ENCODE measurements around the gene OSBPL2. TPM values are rescaled to one million over a fixed set of nuclear protein-coding genes. Genes with fewer than 3 reads are reported as not detected.

OSBPL2 gene
- total RNA-seq, 1 experiment from 2014 or later, result 49.5 TPM

DNA sequence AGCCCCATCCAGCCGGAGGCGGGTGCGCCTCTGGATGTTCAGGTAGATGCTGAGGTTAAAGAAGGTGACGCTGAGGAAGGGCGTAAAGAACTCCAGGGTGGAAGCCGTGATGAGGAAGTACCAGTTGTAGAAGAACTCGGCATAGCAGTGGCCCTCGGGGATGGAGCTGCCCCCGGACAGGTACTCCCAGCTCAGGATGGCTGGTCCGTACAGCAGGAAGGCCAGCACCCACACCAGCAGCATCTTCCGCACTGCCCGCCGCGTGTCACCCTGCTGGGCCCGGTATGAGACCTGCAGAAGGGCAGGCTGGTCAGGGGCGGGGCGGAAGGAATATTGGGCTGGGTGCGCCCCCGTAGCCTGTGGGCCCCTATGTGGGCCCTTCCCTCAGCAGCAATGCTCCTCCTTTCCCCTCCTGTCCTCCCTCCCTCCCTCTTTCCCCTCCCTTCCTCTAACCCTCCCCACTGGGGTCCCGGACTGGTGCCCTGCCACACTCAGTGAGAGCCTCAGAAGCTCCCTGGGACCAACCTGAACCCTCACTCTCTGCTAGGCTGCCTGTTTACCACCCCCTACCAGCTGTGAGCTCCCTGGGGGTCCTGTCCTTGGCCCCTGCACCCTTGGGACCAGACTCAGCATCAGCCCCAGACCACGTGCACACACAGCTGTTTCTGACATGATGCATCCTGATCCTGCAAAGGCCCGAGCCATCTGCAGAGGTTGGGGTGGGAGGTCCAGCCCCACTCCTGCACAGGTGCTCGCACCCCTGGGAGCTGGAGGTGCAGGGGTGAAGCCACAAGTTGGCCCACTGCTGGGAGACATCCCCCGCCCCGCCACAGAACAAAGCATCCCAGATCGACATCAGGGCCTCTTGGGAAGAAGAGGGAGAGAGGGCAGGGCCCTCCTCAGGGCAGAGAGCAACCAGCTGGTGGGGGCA lies 21.4 kb upstream of the OSBPL2 start (continued):
- TF ChIP-seq SP1 (CRISPR knock-in tag; conservative IDR thresholded peaks at IDR 0.05) (no peak), ZNF416 (CRISPR knock-in tag; IDR thresholded peaks at IDR 0.05) (no peak), NR1H2 (CRISPR knock-in tag; IDR thresholded peaks at IDR 0.05) (no peak), SMAD4 (CRISPR knock-in tag; IDR thresholded peaks at IDR 0.05) (no peak), FOXP1 (CRISPR knock-in tag; IDR thresholded peaks at IDR 0.05; ENCODE audit: borderline replicate concordance) (no peak), TEAD1 (CRISPR knock-in tag; IDR thresholded peaks at IDR 0.05) (no peak), NR2C2 (CRISPR knock-in tag; IDR thresholded peaks at IDR 0.05) (no peak), JUN (CRISPR knock-in tag; IDR thresholded peaks at IDR 0.05) (no peak)

DNA sequence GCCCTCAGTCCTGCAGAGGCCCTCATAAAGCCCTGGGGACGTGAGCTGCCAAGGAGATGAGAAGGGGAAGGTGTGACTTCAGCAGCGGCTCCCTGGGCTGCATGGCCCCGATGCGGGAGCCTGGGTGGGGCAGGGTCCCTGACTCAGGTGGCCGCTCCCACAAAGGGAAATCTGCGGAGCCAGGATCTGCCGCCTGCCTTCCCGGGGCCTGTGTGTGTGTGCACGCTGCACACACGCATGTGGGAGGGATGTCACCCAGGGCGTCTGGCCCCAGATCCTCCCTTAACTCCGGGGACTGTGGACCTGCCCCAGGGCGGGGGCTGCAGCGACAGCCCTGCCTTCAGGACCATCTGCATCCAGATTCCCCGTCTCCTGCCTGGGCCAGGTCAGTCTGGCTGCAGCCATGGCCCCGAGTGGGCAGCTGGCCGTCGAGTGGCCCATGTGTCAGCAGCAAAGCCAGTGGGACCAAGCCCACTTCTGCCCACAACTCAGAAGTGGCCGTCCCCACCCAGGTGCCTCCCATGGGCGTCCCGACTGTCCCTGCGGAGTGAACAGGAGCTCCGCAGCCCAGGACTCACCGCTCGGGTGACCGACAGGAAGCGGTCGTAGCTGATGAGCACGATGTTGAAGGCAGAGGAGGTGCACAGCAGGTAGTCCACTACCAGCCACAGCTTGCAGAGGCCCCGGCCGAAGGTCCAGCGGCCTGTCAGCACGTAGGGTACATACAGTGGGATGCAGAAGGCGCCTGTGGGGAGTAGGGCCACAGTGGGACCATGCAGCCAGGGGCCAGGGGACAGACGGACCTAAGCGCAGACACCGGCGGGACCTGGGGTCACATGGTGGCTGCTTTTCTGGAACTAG lies 20.2 kb upstream of the OSBPL2 start:
- peaks cover 38% of the 10 kb centered on the region for H3K27me3 Mint-ChIP-seq (ENCODE audit: low read depth)
- no peak for DNase-seq (ENCODE audit: low spot score)
- POLR2A ChIA-PET, result no interaction called here
- H3K27ac Mint-ChIP-seq, result no peak overlapping the region
- no peaks in the 10 kb centered on the region for H3K36me3 Mint-ChIP-seq
- CTCF ChIA-PET, result interaction anchor here (1.1 to 2.2 kb wide), 5 partner anchors 9 to 151 kb away, joined by 3 to 6 read pairs (median 3); no protein-coding TSS in a partner anchor
- TF ChIP-seq, protein P1, sequence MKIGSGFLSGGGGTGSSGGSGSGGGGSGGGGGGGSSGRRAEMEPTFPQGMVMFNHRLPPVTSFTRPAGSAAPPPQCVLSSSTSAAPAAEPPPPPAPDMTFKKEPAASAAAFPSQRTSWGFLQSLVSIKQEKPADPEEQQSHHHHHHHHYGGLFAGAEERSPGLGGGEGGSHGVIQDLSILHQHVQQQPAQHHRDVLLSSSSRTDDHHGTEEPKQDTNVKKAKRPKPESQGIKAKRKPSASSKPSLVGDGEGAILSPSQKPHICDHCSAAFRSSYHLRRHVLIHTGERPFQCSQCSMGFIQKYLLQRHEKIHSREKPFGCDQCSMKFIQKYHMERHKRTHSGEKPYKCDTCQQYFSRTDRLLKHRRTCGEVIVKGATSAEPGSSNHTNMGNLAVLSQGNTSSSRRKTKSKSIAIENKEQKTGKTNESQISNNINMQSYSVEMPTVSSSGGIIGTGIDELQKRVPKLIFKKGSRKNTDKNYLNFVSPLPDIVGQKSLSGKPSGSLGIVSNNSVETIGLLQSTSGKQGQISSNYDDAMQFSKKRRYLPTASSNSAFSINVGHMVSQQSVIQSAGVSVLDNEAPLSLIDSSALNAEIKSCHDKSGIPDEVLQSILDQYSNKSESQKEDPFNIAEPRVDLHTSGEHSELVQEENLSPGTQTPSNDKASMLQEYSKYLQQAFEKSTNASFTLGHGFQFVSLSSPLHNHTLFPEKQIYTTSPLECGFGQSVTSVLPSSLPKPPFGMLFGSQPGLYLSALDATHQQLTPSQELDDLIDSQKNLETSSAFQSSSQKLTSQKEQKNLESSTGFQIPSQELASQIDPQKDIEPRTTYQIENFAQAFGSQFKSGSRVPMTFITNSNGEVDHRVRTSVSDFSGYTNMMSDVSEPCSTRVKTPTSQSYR (CRISPR knock-in tag; IDR thresholded peaks at IDR 0.05), result no peak
- no peak for TF ChIP-seq JAZF1 (CRISPR knock-in tag; IDR thresholded peaks at IDR 0.05)
- no peak for TF ChIP-seq ETV6 (CRISPR knock-in tag; IDR thresholded peaks at IDR 0.05)
- TF ChIP-seq, protein P2, sequence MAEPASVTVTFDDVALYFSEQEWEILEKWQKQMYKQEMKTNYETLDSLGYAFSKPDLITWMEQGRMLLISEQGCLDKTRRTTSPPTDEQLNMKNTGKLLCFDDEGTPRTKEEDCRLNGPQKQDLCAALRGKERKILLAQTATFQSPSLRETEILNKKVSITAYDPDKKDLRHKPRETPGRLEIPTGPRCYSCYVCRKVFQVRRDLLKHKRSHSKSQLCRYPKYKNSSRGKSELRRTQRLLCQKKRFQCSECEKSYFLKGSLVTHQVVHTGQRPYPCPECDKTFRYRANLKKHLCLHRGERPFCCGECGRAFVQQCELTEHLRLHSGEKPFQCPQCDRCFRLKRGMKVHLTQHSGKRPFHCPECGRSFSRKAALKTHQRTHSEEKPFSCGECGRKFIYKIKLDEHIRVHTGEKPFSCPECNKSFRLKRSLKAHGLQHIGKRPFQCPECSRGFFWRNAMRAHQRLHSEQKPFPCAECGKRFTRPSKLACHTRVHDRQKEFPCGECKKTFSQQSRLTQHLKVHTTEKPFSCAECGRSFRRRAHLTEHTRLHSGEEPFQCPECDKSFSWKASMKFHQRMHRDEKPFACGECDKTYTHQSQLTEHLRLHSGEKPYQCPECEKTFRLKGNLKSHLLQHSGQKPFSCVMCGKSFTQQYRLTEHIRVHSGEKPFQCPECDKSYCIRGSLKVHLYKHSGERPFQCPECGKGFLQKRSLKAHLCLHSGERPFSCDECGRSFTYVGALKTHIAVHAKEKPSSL (CRISPR knock-in tag; conservative IDR thresholded peaks at IDR 0.05), result no peak
- no peak for TF ChIP-seq MYBL2 (CRISPR knock-in tag; IDR thresholded peaks at IDR 0.05)
- no peak for TF ChIP-seq RELA (CRISPR knock-in tag; IDR thresholded peaks at IDR 0.05; ENCODE audit: borderline replicate concordance)
- no peak for TF ChIP-seq TCF7 (CRISPR knock-in tag; IDR thresholded peaks at IDR 0.05; ENCODE audit: low read depth)
- TF ChIP-seq ZNF416 (CRISPR knock-in tag; IDR thresholded peaks at IDR 0.05), result no peak
- TF ChIP-seq, protein P3, sequence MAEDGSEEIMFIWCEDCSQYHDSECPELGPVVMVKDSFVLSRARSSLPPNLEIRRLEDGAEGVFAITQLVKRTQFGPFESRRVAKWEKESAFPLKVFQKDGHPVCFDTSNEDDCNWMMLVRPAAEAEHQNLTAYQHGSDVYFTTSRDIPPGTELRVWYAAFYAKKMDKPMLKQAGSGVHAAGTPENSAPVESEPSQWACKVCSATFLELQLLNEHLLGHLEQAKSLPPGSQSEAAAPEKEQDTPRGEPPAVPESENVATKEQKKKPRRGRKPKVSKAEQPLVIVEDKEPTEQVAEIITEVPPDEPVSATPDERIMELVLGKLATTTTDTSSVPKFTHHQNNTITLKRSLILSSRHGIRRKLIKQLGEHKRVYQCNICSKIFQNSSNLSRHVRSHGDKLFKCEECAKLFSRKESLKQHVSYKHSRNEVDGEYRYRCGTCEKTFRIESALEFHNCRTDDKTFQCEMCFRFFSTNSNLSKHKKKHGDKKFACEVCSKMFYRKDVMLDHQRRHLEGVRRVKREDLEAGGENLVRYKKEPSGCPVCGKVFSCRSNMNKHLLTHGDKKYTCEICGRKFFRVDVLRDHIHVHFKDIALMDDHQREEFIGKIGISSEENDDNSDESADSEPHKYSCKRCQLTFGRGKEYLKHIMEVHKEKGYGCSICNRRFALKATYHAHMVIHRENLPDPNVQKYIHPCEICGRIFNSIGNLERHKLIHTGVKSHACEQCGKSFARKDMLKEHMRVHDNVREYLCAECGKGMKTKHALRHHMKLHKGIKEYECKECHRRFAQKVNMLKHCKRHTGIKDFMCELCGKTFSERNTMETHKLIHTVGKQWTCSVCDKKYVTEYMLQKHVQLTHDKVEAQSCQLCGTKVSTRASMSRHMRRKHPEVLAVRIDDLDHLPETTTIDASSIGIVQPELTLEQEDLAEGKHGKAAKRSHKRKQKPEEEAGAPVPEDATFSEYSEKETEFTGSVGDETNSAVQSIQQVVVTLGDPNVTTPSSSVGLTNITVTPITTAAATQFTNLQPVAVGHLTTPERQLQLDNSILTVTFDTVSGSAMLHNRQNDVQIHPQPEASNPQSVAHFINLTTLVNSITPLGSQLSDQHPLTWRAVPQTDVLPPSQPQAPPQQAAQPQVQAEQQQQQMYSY (CRISPR knock-in tag; IDR thresholded peaks at IDR 0.05), result no peak
- TF ChIP-seq, protein P4, sequence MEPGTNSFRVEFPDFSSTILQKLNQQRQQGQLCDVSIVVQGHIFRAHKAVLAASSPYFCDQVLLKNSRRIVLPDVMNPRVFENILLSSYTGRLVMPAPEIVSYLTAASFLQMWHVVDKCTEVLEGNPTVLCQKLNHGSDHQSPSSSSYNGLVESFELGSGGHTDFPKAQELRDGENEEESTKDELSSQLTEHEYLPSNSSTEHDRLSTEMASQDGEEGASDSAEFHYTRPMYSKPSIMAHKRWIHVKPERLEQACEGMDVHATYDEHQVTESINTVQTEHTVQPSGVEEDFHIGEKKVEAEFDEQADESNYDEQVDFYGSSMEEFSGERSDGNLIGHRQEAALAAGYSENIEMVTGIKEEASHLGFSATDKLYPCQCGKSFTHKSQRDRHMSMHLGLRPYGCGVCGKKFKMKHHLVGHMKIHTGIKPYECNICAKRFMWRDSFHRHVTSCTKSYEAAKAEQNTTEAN (CRISPR knock-in tag; IDR thresholded peaks at IDR 0.05), result no peak
- TF ChIP-seq, protein P5, sequence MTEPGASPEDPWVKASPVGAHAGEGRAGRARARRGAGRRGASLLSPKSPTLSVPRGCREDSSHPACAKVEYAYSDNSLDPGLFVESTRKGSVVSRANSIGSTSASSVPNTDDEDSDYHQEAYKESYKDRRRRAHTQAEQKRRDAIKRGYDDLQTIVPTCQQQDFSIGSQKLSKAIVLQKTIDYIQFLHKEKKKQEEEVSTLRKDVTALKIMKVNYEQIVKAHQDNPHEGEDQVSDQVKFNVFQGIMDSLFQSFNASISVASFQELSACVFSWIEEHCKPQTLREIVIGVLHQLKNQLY (CRISPR knock-in tag; IDR thresholded peaks at IDR 0.05), result no peak
- TF ChIP-seq, protein P6, sequence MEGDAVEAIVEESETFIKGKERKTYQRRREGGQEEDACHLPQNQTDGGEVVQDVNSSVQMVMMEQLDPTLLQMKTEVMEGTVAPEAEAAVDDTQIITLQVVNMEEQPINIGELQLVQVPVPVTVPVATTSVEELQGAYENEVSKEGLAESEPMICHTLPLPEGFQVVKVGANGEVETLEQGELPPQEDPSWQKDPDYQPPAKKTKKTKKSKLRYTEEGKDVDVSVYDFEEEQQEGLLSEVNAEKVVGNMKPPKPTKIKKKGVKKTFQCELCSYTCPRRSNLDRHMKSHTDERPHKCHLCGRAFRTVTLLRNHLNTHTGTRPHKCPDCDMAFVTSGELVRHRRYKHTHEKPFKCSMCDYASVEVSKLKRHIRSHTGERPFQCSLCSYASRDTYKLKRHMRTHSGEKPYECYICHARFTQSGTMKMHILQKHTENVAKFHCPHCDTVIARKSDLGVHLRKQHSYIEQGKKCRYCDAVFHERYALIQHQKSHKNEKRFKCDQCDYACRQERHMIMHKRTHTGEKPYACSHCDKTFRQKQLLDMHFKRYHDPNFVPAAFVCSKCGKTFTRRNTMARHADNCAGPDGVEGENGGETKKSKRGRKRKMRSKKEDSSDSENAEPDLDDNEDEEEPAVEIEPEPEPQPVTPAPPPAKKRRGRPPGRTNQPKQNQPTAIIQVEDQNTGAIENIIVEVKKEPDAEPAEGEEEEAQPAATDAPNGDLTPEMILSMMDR (IDR thresholded peaks at IDR 0.05), result no peak
- H3K4me3 Mint-ChIP-seq, result peak overlapping the region; percentile 70; the same call in 1 of the 2 replicates
- no peak for ATAC-seq
- H3K9me3 Mint-ChIP-seq, result no peaks in the 10 kb centered on the region
- H3K4me1 Mint-ChIP-seq, result peaks cover 17% of the 10 kb centered on the region

All from WTC11 (cell line).